NCI-H128 (cell line): ENCODE results near the gene GPR153.

Experiments used
- DNase-seq: peaks from one replicate; lab custom pipeline; 2025; ENCODE audit not compliant: unreplicated experiment; lab: John Stamatoyannopoulos, UW

The GPR153 gene

GRCh38 chr1:6270401-6270800, 9.5 kb upstream of the GPR153 start:
- no peak for DNase-seq

DNA sequence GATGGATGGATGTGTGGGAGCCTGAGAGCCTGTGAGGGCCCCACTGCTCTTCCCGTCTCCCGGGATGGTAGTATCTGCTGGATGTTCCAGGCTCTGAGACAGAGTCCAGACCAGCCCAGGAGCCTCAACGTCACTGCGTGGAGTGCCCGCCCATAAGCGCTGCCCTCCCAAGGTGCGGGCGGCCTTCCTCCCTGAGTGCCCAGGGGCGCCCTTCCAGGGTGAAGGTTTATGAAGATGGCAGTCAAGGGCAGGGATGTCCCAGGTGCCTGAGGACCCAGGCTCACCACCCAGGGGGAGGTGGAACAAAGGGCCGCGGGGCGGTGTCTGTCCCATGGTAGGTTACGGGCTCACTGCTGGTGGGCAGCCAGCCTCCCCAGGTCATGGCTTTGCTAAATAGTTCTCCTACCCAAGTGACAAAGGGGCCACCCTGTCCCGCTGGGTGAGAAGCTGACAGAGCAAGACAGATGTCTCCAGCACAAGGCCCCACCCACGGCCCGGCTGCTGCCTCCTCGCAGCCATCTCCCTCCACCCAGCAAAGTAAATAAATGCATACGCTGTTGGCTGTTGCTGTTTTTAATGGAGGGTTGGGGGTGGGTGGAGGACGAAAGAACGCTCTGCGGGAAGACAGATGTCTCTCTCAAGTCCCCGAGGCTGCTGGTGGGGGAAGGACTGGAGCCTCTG, 9.0 kb upstream of the GPR153 start:
- no peak for DNase-seq

GRCh38 chr1:6269296-6269695, 8.4 kb upstream of the GPR153 start:
- DNase-seq = no peak

GRCh38 chr1:6268415-6268814, 7.5 kb upstream of the GPR153 start:
- DNase-seq = no peak

- no peak for DNase-seq
Observed at GRCh38 chr1:6267686-6268322, 6.9 kb upstream of the GPR153 start.

GRCh38 chr1:6266641-6267040, 5.7 kb upstream of the GPR153 start:
- no peak for DNase-seq

- DNase-seq = no peak
Observed at GRCh38 chr1:6265151-6265550, 4.3 kb upstream of the GPR153 start.

GRCh38 chr1:6263716-6264115, 2.8 kb upstream of the GPR153 start:
- DNase-seq = no peak

DNA sequence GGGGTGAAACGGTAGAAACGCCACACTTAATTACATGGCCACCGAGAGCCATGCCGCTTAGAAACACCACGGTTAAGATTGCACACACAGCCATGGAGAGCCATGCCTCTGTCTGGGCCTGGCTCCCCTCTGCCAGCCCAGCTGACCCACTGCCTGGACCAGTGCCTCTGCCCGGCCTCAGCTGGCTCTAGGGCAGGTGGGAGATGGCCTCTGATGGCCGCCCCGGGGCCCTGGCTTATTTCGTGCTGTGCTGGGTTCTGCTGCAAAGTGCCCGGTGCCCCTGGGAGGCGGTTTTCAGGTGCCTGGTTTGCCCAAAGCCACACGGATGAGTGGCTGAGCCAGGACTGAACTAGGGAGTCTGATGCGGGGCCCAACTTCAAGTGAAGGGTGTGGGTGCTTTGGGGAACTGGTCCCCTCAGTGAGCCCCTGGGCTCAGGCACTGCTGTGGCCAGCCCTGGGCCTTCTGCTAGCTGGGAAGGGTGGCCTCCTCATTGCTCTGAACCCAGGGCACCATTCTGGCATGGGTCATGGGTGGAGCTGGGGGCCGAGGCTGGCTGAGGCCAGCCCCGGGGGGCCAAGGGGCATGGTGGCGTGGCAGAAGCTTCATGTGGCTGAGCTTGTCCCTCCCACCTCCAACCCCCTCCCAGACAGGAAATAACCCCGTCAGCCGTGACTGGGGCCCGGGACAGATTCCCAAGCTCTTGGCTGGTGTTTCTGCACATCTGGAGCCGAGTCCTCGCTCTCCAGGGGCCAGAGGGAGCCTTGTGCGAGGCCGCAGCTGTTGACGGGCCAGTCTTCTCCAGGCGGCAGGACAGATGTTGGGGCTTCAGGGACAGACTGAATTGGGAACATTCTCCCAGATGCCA, 1.9 kb upstream of the GPR153 start:
- no peak for DNase-seq

- no peak for DNase-seq
Observed at GRCh38 chr1:6261615-6261995, 707 bp upstream of the GPR153 start.

DNA sequence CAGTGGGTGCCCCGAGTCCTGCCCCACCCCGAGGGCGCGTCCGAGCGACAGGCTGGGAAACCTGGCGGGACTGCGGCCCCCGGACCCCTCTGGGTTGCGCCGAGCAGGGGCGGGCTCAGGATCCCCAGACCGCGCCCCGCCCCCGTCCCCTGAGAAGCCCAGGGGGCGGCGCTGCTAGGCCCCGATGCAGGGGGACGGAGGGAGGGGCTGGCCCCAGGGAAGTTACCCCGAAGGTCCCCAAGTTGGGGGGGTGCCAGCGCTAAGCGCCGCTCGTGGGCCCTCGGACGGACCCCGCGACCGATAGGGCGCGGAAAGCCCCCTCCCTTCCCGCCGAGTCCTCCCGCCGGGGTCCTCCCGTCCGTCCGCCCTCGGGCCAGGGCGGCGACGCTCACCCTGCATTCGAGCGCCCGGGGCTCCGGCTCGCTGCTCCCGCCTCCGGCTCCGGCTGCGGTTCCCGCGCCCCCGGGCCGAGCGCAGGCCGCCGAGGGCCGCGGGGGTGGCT, 414 bp downstream of the GPR153 start:
- DNase-seq = no peak

GRCh38 chr1:6259491-6260362, 1.2 kb downstream of the GPR153 start:
- DNase-seq = no peak

GRCh38 chr1:6258675-6259074, 2.2 kb downstream of the GPR153 start:
- no peak for DNase-seq

DNA sequence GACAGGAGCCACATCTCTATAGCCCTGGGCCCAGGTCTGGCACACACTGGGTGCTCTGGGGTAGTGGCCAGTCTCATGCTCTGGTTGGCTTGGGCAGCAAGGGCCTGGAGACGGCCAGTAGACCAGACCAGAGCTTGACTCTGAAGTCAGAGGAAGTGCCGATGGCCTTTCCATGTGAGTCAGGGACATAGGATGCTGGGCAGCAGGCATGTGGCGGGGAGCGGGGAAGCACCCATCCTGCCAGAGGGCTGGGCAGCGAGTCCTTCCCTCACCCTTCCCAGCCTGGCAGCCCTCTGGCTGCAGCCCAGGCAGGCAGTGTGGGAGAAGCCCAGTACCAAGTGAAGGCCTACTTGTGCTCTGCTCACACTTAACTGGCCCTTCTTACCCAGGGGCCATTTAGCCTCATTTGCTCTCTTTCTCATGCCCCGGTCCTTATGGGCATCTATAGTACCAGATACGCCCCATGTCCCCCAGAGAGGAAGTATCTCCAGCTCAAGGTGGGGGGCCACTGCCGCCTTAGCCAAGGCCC, 3.3 kb downstream of the GPR153 start:
- DNase-seq = no peak

GRCh38 chr1:6256645-6257044, 4.3 kb downstream of the GPR153 start:
- DNase-seq = no peak

GRCh38 chr1:6254691-6255090, 6.2 kb downstream of the GPR153 start:
- DNase-seq = no peak

GRCh38 chr1:6253380-6253779, 7.5 kb downstream of the GPR153 start:
- no peak for DNase-seq

GRCh38 chr1:6252374-6252710, 8.6 kb downstream of the GPR153 start:
- no peak for DNase-seq

GRCh38 chr1:6251681-6252373, 9.1 kb downstream of the GPR153 start:
- no peak for DNase-seq

GRCh38 chr1:6251233-6251632, 9.7 kb downstream of the GPR153 start:
- no peak for DNase-seq
